Endothelial cell (in vitro differentiated cells): ENCODE results near the gene NPFFR1. TPM values are rescaled to one million over a fixed set of nuclear protein-coding genes. Genes with fewer than 3 reads are reported as not detected.

Source experiments
- DNase-seq: peaks from one replicate; pipeline ENCODE4 v3.0.0; 2021; ENCODE audit warnings: low spot score
- H3K27ac Mint-ChIP-seq: one replicate; pipeline ENCODE4 v1.8.0; 2021; ENCODE audit warnings: mixed read lengths, inconsistent platforms; ENCODE audit not compliant: unreplicated experiment
- H3K27me3 Mint-ChIP-seq: one replicate; pipeline ENCODE4 v1.8.0; 2021; ENCODE audit warnings: mild to moderate bottlenecking, moderate library complexity, mixed read lengths, inconsistent platforms; ENCODE audit not compliant: unreplicated experiment
- H3K36me3 Mint-ChIP-seq: one replicate; pipeline ENCODE4 v1.8.0; 2021; ENCODE audit warnings: mild to moderate bottlenecking, low read depth, mixed read lengths, inconsistent platforms; ENCODE audit not compliant: unreplicated experiment
- H3K4me1 Mint-ChIP-seq: one replicate; pipeline ENCODE4 v1.8.0; 2021; ENCODE audit warnings: mild to moderate bottlenecking, mixed read lengths, inconsistent platforms; ENCODE audit not compliant: unreplicated experiment
- H3K4me3 Mint-ChIP-seq: one replicate; pipeline ENCODE4 v1.8.0; 2021; ENCODE audit warnings: mild to moderate bottlenecking, mixed read lengths, inconsistent platforms; ENCODE audit not compliant: unreplicated experiment
- H3K9me3 Mint-ChIP-seq: one replicate; pipeline ENCODE4 v1.8.0; 2021; ENCODE audit warnings: mixed read lengths, inconsistent platforms; ENCODE audit not compliant: unreplicated experiment
- CTCF ChIP-seq: fragments of 200-600 bp; sonication (generic); IDR thresholded peaks from one replicate; pipeline ENCODE4 v1.5.0; 2021; ENCODE audit warnings: antibody characterized with exemption; ENCODE audit not compliant: unreplicated experiment
- total RNA-seq: library from RNA; stranded (reverse); fragmentation: NEBNext Ultra II Directional; extraction: Animal tissue kit (Norgen Biotek cat#: 25700); gene quantifications from one replicate; pipeline ENCODE4 v1.2.1, GENCODE V29; 2021; ENCODE audit not compliant: unreplicated experiment

Gene NPFFR1
- total RNA-seq, 1 donor from 2014 or later: not detected

- no peak for DNase-seq
- Mint-ChIP-seq H3K4me1 (no peaks in the 10 kb centered on the region), H3K27ac (no peak overlapping the region), H3K9me3 (no peaks in the 10 kb centered on the region), H3K27me3 (no peaks in the 10 kb centered on the region), H3K36me3 (peaks cover 9% of the 10 kb centered on the region), H3K4me3 (no peak overlapping the region)
- no peak for TF ChIP-seq CTCF
Observed at GRCh38 chr10:70212879-70213278, 70.9 kb downstream of the NPFFR1 start.

DNA sequence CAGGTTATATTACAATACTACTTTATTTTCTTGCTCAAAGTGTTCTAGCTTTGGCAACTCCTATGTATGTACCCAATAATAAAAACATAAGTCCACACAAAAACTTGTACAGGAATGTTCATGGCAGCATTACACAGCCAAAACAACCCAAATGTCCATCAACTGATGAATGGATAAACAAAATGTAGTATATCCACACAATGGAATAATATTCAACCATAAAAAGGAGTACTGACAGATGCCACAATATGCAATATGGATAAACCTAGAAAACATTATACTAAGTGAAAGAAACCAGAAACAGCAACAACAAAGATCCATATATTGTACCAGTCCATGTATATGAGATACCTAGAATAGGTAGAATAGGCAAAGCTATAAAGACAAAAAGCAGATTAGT is 71.5 kb downstream of the NPFFR1 start:
- no peak for DNase-seq
- H3K4me1 Mint-ChIP-seq: no peaks in the 10 kb centered on the region
- peaks cover 9% of the 10 kb centered on the region for H3K36me3 Mint-ChIP-seq
- no peak overlapping the region for H3K4me3 Mint-ChIP-seq
- H3K27ac Mint-ChIP-seq: no peak overlapping the region
- no peaks in the 10 kb centered on the region for H3K27me3 Mint-ChIP-seq
- no peak for TF ChIP-seq CTCF
- H3K9me3 Mint-ChIP-seq: no peaks in the 10 kb centered on the region

DNA sequence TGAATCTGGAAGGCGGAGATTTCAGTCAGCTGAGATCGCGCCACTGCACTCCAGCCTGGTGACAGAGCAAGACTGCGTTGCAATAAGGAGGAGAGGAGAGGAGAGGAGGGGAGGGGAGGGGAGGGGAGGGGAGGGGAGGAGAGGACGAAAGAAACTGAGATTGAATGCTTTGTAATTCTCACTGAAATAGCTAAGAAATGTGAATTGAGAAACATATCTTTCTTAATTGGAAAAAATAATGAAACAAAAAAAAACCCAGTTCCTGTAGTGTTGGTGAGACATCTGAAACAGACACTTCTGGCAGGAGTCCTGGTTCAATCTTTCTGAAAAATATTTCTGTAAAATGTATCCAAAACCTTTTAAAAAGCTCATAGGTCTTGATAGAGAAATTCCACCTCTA is 77.0 kb downstream of the NPFFR1 start:
- DNase-seq: no peak
- no peak overlapping the region for H3K4me3 Mint-ChIP-seq
- no peaks in the 10 kb centered on the region for H3K9me3 Mint-ChIP-seq
- H3K4me1 Mint-ChIP-seq: no peaks in the 10 kb centered on the region
- H3K36me3 Mint-ChIP-seq: peaks cover 11% of the 10 kb centered on the region
- H3K27ac Mint-ChIP-seq: no peak overlapping the region
- H3K27me3 Mint-ChIP-seq: no peaks in the 10 kb centered on the region
- TF ChIP-seq CTCF: no peak

DNA sequence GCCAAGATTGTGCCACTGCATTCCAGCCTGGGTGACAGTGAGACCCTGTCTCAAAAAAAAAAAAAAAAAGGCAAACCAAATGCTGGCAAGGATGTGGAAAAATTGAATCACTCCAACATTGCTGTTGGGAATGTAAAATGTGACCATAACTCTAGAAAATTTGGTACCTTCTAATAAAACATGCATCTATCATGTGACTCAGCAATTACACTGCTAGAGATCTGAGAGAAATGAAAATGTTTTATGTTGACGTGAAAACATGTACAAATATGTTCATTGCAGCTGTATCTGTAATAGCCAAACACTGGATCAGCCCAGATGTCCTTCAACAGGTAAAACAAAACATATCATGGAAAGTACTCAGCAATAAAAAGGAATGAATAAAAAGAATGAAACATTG is 82.7 kb downstream of the NPFFR1 start:
- DNase-seq: no peak
- Mint-ChIP-seq H3K4me1 (no peaks in the 10 kb centered on the region), H3K9me3 (no peaks in the 10 kb centered on the region), H3K27me3 (no peaks in the 10 kb centered on the region), H3K36me3 (peaks cover 10% of the 10 kb centered on the region), H3K4me3 (no peak overlapping the region), H3K27ac (no peak overlapping the region)
- TF ChIP-seq CTCF: no peak

- H3K27me3 Mint-ChIP-seq: no peaks in the 10 kb centered on the region
- no peak overlapping the region for H3K27ac Mint-ChIP-seq
- no peak for DNase-seq
- no peak for TF ChIP-seq CTCF
- no peaks in the 10 kb centered on the region for H3K9me3 Mint-ChIP-seq
- no peaks in the 10 kb centered on the region for H3K4me1 Mint-ChIP-seq
- H3K36me3 Mint-ChIP-seq: peaks cover 3% of the 10 kb centered on the region
- no peak overlapping the region for H3K4me3 Mint-ChIP-seq
Observed at GRCh38 chr10:70198696-70199466, 84.9 kb downstream of the NPFFR1 start.
